Measurements from ENCODE around the gene MAP3K21. TPM values are rescaled to one million over a fixed set of nuclear protein-coding genes. Genes with fewer than 3 reads are reported as not detected.

MAP3K21 gene
- total and polyA plus RNA-seq, 2 of the 8 experiments (the other 6 are each of a cell fraction or from before 2014, with no cell fraction given): 21.2 to 21.8 TPM

GRCh38 chr1:233355841-233356704, 28.5 kb downstream of the MAP3K21 start (continued):
- no peak for TF ChIP-seq CHD7 (IDR thresholded peaks at IDR 0.05; ENCODE audit: insufficient replicate concordance, low read length)

All from H1 (cell line).